Choroid plexus epithelial cell (primary cell): Measurements from ENCODE around the gene TMEM269.

Experiments used
- DNase-seq: peaks from one replicate; pipeline ENCODE4 v3.0.0-alpha.2; 2010; ENCODE audit warnings: low read depth
- H3K4me3 ChIP-seq: 2 replicates; pipeline ENCODE4 v1.5.1; 2011; ENCODE audit warnings: low read depth, mild to moderate bottlenecking, control low read depth, low read length, moderate library complexity
- TF ChIP-seq, protein P1 (sequence below): conservative IDR thresholded peaks from 2 replicates; pipeline ENCODE4 v1.5.1; 2011; ENCODE audit warnings: low read depth, mild to moderate bottlenecking, control low read depth, inconsistent platforms, low read length, moderate library complexity

The TMEM269 gene

DNA sequence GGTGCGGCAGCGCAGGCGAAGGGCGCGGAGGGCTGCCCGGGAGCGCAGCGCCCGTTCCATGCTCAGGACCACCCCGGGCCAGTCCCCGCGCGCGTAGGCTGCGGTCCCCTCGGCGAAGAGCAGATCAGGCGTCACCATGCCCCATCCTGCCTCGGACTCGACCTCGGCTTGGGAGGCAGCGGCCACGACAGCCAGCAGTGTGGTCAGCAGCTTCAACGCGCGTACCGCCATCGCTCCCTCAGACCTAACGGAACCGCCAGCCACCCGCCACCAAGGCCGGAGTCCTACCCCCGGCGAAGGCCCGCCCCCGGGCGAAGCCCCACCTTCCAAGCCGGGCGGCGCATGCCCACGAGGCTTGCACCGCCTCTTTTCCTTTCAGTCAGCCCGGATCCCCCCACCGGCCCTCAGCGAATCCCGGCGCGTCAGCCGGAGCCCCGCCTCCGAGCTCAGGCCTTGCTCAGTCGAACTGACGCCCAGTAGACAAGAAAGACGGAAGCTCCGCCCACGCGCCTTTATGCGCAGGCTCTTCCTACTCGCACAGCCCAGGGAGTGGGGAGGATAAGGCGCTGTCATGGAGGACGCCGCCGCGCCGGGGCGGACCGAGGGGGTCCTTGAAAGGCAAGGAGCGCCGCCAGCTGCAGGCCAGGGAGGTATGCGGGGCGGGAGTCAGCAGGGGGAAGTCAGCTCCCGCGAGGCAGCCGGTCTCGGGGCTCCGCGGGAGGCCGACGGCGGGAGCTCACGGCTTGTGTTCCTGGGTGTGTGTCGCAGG is 17.9 kb upstream of the TMEM269 start, which contains the start of the genes C1orf50 and P3H1:
TSS of gene C1orf50 (plus strand) at position 509 of the 769 bp plus-strand sequence. CDS start at position 572, 63 bp downstream.
TSS of gene P3H1 (minus strand) at position 288 of the 769 bp plus-strand sequence. CDS start at position 231, 57 bp downstream.
- H3K4me3 ChIP-seq: peak within 1 kb of the TSS; percentile 100
- TF ChIP-seq, protein P1, sequence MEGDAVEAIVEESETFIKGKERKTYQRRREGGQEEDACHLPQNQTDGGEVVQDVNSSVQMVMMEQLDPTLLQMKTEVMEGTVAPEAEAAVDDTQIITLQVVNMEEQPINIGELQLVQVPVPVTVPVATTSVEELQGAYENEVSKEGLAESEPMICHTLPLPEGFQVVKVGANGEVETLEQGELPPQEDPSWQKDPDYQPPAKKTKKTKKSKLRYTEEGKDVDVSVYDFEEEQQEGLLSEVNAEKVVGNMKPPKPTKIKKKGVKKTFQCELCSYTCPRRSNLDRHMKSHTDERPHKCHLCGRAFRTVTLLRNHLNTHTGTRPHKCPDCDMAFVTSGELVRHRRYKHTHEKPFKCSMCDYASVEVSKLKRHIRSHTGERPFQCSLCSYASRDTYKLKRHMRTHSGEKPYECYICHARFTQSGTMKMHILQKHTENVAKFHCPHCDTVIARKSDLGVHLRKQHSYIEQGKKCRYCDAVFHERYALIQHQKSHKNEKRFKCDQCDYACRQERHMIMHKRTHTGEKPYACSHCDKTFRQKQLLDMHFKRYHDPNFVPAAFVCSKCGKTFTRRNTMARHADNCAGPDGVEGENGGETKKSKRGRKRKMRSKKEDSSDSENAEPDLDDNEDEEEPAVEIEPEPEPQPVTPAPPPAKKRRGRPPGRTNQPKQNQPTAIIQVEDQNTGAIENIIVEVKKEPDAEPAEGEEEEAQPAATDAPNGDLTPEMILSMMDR: no peak
- peak; percentile 99 for DNase-seq

GRCh38 chr1:42767510-42768000 is 17.2 kb upstream of the TMEM269 start:
- peak; percentile 20 for DNase-seq
- TF ChIP-seq, protein P1: no peak
- peak overlapping the region; percentile 97 for H3K4me3 ChIP-seq

GRCh38 chr1:42768172-42768571 is 16.6 kb upstream of the TMEM269 start:
- TF ChIP-seq, protein P1: no peak
- peak overlapping the region; percentile 97 for H3K4me3 ChIP-seq
- no peak for DNase-seq

DNA sequence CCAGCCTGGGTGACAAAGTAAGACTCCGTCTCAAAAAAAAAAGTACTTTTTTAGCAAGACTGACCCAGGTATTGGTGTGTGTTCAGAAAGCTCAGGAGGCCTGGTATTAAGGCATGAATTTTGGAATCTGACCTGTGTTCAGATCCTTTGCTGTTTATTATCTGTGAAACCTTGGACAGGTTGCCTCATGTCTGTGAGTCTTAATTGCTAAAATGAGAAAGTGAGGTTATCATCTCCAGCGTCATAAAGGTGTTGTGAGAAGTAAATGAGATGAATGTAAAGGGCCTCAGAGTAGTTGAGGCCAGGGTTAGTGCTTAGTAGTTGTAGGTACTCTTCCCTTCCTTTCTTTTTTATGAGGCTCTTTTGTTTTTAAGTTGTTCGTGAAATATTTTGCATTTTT is 15.0 kb upstream of the TMEM269 start:
- H3K4me3 ChIP-seq: no peak overlapping the region
- TF ChIP-seq, protein P1: no peak
- DNase-seq: no peak

DNA sequence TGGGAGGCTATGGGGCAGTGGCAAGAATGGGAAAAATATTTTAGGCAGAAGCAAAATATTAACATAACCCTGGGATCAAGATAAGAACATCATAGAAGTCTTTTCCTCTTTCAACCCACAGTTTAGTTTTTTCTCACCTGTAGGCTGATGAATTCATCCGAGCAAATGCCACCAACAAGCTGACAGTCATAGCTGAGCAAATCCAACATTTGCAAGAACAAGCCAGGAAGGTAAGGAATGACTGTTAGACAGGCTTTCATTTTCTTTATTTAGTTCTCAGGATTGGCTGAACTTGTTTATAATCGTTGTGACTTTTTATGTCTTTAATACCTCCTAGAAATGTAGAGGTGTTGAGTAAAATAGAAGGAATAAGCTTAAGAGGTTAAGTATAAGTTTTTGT is 11.4 kb upstream of the TMEM269 start:
- TF ChIP-seq, protein P1: no peak
- no peak overlapping the region for H3K4me3 ChIP-seq
- DNase-seq: no peak

- H3K4me3 ChIP-seq: no peak overlapping the region
- no peak for DNase-seq
- TF ChIP-seq, protein P1: no peak
Observed at GRCh38 chr1:42774928-42775526, 9.8 kb upstream of the TMEM269 start.

- no peak overlapping the region for H3K4me3 ChIP-seq
- TF ChIP-seq, protein P1: no peak
- no peak for DNase-seq
Observed at GRCh38 chr1:42776502-42776901, 8.3 kb upstream of the TMEM269 start.
